ENCODE results near the gene NME3.

DNA sequence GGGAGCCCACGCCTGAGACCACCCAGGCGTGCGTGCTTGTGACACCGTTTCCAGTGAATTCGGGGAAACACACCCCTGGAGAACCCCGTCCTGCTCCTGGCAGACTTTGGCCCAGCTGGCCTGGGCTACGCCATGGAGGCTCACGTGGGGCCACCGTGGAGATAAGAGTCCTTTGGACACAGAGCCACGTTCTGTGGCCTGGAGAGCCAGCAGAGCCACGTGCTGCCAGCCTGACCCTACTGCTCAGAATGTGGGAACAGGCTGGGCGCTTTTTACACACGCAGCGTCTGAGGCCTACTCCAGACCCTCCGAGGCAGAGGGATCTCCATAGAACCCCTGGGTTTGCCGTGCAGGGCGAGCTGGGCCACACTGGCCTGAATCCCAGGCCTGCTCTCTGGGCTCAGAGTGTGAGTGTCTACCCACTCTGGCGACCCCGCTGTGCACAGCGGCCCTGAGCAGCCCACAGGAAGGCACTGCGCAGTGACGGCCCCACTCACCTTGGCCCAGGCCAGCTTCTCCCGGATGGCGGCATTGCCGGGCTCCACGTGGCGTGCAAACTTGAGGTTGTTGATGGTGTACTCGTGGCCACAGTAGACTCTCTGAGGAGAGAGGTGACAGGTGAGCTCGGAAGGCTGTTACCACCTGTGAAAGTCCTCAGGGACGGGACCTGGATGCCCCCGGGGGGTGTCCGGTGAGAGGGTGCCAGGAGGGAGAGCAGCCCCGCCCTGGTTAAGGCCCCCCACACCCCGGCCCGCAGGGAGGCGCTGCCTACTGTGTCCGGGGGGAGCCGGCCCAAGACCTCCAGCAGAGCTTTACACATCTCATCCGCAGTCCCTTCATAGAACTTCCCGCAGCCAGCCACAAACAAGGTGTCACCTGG lies 45.3 kb upstream of the NME3 start:
- TF ChIP-seq POLR2A (IDR thresholded peaks at IDR 0.05; ENCODE audit: low read length) (no peak), GATA1 (IDR thresholded peaks at IDR 0.05; ENCODE audit: low read depth, low read length) (no peak)
